GM19351 (cell line): ENCODE data around the gene TXNL4B.
"Not testable (repeated sequence)": the region's sequence is repeated elsewhere in the genome, so short reads cannot be mapped to it uniquely, and the experiment has no call there.

Experiments
- ATAC-seq: cut with Tn5 transposase; IDR thresholded peaks from one replicate; pipeline ENCODE4 v1.9.1; 2021; ENCODE audit warnings: mild to moderate bottlenecking, moderate library complexity; ENCODE audit not compliant: unreplicated experiment

TXNL4B gene

GRCh38 chr16:72076991-72077706 is 16.3 kb downstream of the TXNL4B start:
- not testable (repeated sequence) for ATAC-seq

- not testable (repeated sequence) for ATAC-seq
Measured at GRCh38 chr16:72075067-72075466, 18.4 kb downstream of the TXNL4B start.

GRCh38 chr16:72073560-72074230 is 19.7 kb downstream of the TXNL4B start:
- no peak for ATAC-seq

GRCh38 chr16:72072514-72073342 is 20.7 kb downstream of the TXNL4B start:
- ATAC-seq: no peak

- ATAC-seq: no peak
Measured at GRCh38 chr16:72068930-72069329, 24.5 kb downstream of the TXNL4B start.

- no peak for ATAC-seq
Measured at GRCh38 chr16:72066747-72067146, 26.7 kb downstream of the TXNL4B start.

GRCh38 chr16:72064361-72064894 is 29.0 kb downstream of the TXNL4B start:
- ATAC-seq: no peak

- ATAC-seq: no peak
Measured at GRCh38 chr16:72061564-72061963, 31.9 kb downstream of the TXNL4B start.

- no peak for ATAC-seq
Measured at GRCh38 chr16:72060405-72060804, 33.0 kb downstream of the TXNL4B start.

GRCh38 chr16:72059060-72059459 is 34.4 kb downstream of the TXNL4B start:
- ATAC-seq: not testable (repeated sequence)

GRCh38 chr16:72057313-72057712 is 36.1 kb downstream of the TXNL4B start:
- ATAC-seq: not testable (repeated sequence)

- no peak for ATAC-seq
Measured at GRCh38 chr16:72055911-72056310, 37.5 kb downstream of the TXNL4B start.

- not testable (repeated sequence) for ATAC-seq
Measured at GRCh38 chr16:72054254-72054847, 39.1 kb downstream of the TXNL4B start, which contains the start of gene HP. HP (plus strand) TSS chr16:72054505; CDS start chr16:72054653, 148 bp downstream.

- ATAC-seq: no peak
Measured at GRCh38 chr16:72051818-72052217, 41.6 kb downstream of the TXNL4B start.

- no peak for ATAC-seq
Measured at GRCh38 chr16:72050769-72051464, 42.5 kb downstream of the TXNL4B start.

GRCh38 chr16:72049110-72049509 is 44.3 kb downstream of the TXNL4B start:
- no peak for ATAC-seq

GRCh38 chr16:72044825-72045359 is 48.5 kb downstream of the TXNL4B start:
- ATAC-seq: no peak

- no peak for ATAC-seq
Measured at GRCh38 chr16:72044296-72044695, 49.1 kb downstream of the TXNL4B start.

GRCh38 chr16:72043539-72043938 is 49.9 kb downstream of the TXNL4B start:
- ATAC-seq: no peak

- no peak for ATAC-seq
Measured at GRCh38 chr16:72043058-72043457, 50.4 kb downstream of the TXNL4B start.
